Adrenal gland (tissue), 12 donors: Measurements from ENCODE around the gene TPK1. TPM values are rescaled to one million over a fixed set of nuclear protein-coding genes. Genes with fewer than 3 reads are reported as not detected.

ENCODE experiments used
- DNase-seq, 7 donors: peaks; one replicate each; pipeline ENCODE4 v3.0.0-alpha.2; 2019 to 2020
- H3K27ac ChIP-seq, 5 donors: fragments of 200-600 bp; sonication (generic) in 4 of 5; 1 replicate in 3 of 5; 2 replicates in 2 of 5; pipeline versions ENCODE4 v1.5.1 to v1.8.0; 2016 to 2020; ENCODE audit warnings: mild to moderate bottlenecking in 1 of 5
- H3K27me3 ChIP-seq: fragments of 200-600 bp; 2 replicates; pipeline ENCODE4 v1.8.0; 2021
- H3K36me3 ChIP-seq, 2 donors: fragments of 200-600 bp; replicated peaks in 1 of 2; 1 replicate in 1 of 2; 2 replicates in 1 of 2; pipeline versions ENCODE4 v1.5.1 to v1.8.0; 2018 to 2022
- H3K4me1 ChIP-seq, 2 donors: fragments of 200-600 bp; replicated peaks in 1 of 2; 1 replicate in 1 of 2; 2 replicates in 1 of 2; pipeline versions ENCODE4 v1.5.1 to v1.8.0; 2018 to 2021
- H3K4me3 ChIP-seq, 4 donors: fragments of 200-600 bp; sonication (generic) in 3 of 4; one replicate each; pipeline ENCODE4 v1.5.1; 2016 to 2018
- H3K9me3 ChIP-seq, 3 donors: fragments of 200-600 bp; sonication (generic) in 1 of 3; replicated peaks in 1 of 3; 1 replicate in 2 of 3; 2 replicates in 1 of 3; pipeline versions ENCODE4 v1.5.1 to v1.8.0; 2016 to 2021
- POLR2A ChIP-seq, 2 donors: fragments of 450-650 bp; IDR thresholded peaks; one replicate each; pipeline ENCODE4 v1.6.1; 2017; ENCODE audit warnings: antibody characterized with exemption in 2 of 2, mild to moderate bottlenecking in 2 of 2, moderate library complexity in 1 of 2
- WGBS, 4 donors: extraction: QIAGEN DNeasy Blood & Tissue Kit in 2 of 4; methylation state at CpG; one replicate each; pipeline versions ENCODE4 v1.1.5 to v1.1.7; 2013 to 2017; 5-methylcytosine and 5-hydroxymethylcytosine counted together
- intact Hi-C, 2 donors: fragments of 100-400 bp; cut with DNase I; formaldehyde crosslinking; loops; one replicate each; pipeline versions ENCODE4 v1.14.1 to v1.15.0; 2022 to 2023
- polyA plus RNA-seq, 3 donors: library from polyadenylated mRNA; stranded (reverse); fragments of 200-250 nt in 2 of 3; fragments of 350-450 nt in 1 of 3; fragmentation: Illumina TruSeq in 1 of 3; extraction: RNeasy Lipid Tissue Mini Kit (QIAGEN cat#74804) in 1 of 3; gene quantifications; one replicate each; pipeline ENCODE4 v1.2.3, GENCODE V29; 2013 to 2014
- total RNA-seq, 9 donors: library from RNA; depleted of rRNA in 4 of 9; stranded (reverse); fragments of >200 nt in 4 of 9; fragments of 120-200 nt in 1 of 9; fragmentation: NEBNext Ultra II Directional in 1 of 9; extraction: Animal tissue kit (Norgen Biotek cat#: 25700) in 1 of 9; gene quantifications; one replicate each; pipeline versions ENCODE4 v1.1.0 to v1.2.4, GENCODE V29; 2013 to 2023
- TF ChIP-seq, protein P1 (sequence below), 6 experiments: fragments of 450-650 bp in 4 of 6; fragments of 200-600 bp in 2 of 6; sonication (generic) in 1 of 6; IDR thresholded peaks; 1 replicate in 5 of 6; 2 replicates in 1 of 6; pipeline versions ENCODE4 v1.5.1 to v1.8.0; 2016 to 2021; ENCODE audit warnings: antibody characterized with exemption in 6 of 6, mild to moderate bottlenecking in 2 of 6, moderate library complexity in 1 of 6
- donor health status: healthy with polysubstance abuse.
- donor health status: Bipolar disorder and iron deficiency.
- donor health status: DM: yes; HTN: yes; CAD: no.
- donor health status: DM: no; HTN: no; CAD: no.
- donor health status: DM: no; HTN: no; CAD: no.
- donor health status: DM: yes; HTN: yes; CAD: no.

Gene TPK1
- total and polyA plus RNA-seq, 12 donors: 3.7 to 10.6 (median 9.6) TPM

DNA sequence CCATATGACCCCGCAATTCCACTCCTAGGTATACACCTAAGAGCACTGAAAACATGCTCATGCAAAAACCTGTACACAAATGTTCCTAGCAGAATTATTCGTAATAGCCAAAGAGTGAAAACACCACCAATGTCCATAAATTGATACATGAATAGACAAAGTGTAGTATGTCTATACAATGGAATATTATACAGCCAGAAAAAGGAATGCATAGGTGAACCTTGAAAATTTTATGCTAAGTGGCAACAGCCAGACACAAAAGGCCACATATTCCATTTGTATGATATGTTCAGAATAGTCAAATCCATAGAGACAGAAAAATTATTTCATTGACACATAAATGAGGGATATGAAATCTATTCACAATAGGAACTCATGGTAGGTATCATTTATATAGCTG is 351.4 kb downstream of the TPK1 start:
- Histone ChIP-seq H3K27me3 (no peaks in the 10 kb centered on the region), H3K9me3 (no peaks in the 10 kb centered on the region), H3K4me3 (no peak overlapping the region), H3K27ac (no peak overlapping the region), H3K36me3 (no peaks in the 10 kb centered on the region), H3K4me1 (no peaks in the 10 kb centered on the region)
- no peak for DNase-seq
- WGBS, 4 donors: 76 to 88% (median 81%) methylated on average over 2 of the region's 2 CpGs
- intact Hi-C loops: no loop called here
- TF ChIP-seq POLR2A (IDR thresholded peaks at IDR 0.05): no peak
- TF ChIP-seq, protein P1, sequence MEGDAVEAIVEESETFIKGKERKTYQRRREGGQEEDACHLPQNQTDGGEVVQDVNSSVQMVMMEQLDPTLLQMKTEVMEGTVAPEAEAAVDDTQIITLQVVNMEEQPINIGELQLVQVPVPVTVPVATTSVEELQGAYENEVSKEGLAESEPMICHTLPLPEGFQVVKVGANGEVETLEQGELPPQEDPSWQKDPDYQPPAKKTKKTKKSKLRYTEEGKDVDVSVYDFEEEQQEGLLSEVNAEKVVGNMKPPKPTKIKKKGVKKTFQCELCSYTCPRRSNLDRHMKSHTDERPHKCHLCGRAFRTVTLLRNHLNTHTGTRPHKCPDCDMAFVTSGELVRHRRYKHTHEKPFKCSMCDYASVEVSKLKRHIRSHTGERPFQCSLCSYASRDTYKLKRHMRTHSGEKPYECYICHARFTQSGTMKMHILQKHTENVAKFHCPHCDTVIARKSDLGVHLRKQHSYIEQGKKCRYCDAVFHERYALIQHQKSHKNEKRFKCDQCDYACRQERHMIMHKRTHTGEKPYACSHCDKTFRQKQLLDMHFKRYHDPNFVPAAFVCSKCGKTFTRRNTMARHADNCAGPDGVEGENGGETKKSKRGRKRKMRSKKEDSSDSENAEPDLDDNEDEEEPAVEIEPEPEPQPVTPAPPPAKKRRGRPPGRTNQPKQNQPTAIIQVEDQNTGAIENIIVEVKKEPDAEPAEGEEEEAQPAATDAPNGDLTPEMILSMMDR (IDR thresholded peaks at IDR 0.05): no peak

DNA sequence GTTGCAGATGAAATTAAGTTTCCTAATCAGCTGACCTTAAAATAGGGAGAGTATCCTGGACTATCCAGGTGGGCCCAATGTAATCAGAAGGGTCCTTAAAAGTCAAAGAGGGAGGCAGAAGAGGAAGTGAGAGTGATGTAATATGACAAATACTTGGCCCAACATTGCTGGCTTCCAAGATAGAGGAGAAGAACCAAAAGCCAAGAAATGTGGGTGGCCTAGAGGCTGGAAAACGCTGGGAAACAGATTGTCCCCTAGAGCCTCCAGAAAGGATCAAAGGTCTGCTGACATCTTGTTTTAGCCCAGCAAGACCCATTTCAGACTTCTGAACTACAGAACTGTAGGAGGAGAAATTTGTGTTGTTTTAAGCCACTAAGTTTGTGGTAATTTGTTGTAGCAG is 352.7 kb downstream of the TPK1 start:
- intact Hi-C loops: no loop called here
- Histone ChIP-seq H3K36me3 (no peaks in the 10 kb centered on the region), H3K9me3 (no peaks in the 10 kb centered on the region), H3K4me1 (no peaks in the 10 kb centered on the region), H3K27ac (no peak overlapping the region), H3K4me3 (no peak overlapping the region), H3K27me3 (no peaks in the 10 kb centered on the region)
- no peak for DNase-seq
- no peak for TF ChIP-seq POLR2A (IDR thresholded peaks at IDR 0.05)
- 36 to 44% (median 41%) methylated on average over 1 of the region's 1 CpG for WGBS, 4 donors

DNA sequence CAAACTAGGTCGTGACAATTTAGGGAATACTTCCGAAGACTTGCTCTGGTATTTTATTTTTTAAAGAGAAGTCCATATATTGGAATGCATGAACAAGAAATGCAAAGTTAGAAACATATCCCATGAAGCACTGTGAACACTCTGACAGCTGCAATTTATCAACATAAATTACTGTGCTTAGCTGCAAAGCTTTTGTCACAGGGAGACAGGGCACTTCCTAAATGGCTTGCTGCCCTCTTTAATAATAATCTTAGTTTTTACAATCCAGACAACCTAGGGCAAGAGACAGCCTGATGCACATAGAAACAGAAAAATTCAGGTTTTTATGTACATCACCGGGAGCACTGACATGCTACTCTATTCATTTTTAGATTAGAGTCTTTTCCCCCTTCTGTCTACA is 354.0 kb downstream of the TPK1 start:
- Histone ChIP-seq H3K4me1 (no peaks in the 10 kb centered on the region), H3K27me3 (no peaks in the 10 kb centered on the region), H3K4me3 (no peak overlapping the region), H3K27ac (no peak overlapping the region), H3K36me3 (no peaks in the 10 kb centered on the region), H3K9me3 (no peaks in the 10 kb centered on the region)
- intact Hi-C loops: no loop called here
- DNase-seq: no peak
- TF ChIP-seq, protein P1 (IDR thresholded peaks at IDR 0.05): no peak
- no peak for TF ChIP-seq POLR2A (IDR thresholded peaks at IDR 0.05)
- WGBS, 4 donors: 65 to 72% (median 69%) methylated on average over 3 of the region's 3 CpGs

DNA sequence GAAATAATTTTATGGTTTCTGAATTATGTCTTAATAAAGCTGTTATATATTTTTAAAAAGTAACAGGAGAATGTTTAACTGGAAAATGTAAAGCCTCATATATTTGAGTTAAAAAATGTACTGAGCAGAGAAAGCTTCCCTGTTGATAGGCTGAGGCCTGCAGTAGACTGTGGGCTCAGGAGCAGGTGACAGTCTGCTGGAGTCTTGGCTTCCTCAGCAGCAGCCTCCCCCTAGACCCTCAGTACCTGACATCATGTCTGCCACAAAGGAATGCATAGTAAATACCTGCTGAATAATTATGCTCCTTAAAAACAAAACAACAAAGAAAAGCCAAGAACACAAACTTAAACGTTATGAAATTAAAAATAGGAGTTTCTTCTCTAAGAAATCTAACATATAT is 358.5 kb downstream of the TPK1 start:
- Histone ChIP-seq H3K36me3 (no peaks in the 10 kb centered on the region), H3K27me3 (no peaks in the 10 kb centered on the region), H3K9me3 (no peaks in the 10 kb centered on the region), H3K27ac (no peak overlapping the region), H3K4me1 (no peaks in the 10 kb centered on the region), H3K4me3 (no peak overlapping the region)
- WGBS, 4 donors: 49 to 67% (median 55%) methylated on average over 1 of the region's 1 CpG
- intact Hi-C loops: no loop called here
- no peak for TF ChIP-seq POLR2A (IDR thresholded peaks at IDR 0.05)
- TF ChIP-seq, protein P1 (IDR thresholded peaks at IDR 0.05): no peak
- no peak for DNase-seq

DNA sequence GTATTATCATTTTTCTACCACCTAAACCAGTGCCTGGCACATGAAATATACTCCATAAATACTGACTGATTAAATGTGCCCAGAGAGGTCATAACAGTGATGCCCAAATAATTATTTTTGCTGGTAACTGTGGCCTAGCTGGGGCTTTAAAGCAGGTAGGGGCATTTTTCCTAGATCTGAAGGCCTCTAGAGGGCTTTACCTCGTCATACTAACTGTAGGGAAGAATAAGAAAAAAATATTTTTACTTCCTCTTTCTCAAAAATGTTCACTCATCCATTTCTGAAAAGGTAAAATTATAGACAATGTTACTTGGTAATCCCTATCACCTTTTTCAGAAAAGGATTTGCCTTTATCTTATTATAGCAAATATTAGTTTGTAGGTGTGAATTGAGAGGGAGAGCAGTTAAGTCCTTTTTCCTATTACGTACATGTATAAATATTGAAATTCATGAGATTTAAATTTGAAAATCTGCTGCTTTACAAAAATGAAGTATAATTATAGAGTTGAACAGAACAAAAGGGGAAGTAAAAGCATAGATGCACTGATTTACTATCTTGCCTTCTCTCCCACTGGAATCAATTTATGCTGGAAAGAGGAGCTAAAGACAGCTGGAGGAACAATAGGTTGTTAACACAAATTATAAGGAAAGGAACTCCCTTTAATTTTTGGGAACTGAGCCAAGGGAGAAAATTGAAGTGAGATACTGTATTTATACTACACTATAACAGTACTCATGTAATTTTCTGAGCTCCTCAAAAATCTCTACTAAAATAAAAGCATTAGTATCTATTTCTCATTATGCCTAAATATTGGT is 360.8 kb downstream of the TPK1 start:
- WGBS, 4 donors: 83 to 90% (median 86%) methylated on average over 2 of the region's 2 CpGs
- intact Hi-C loops: no loop called here
- H3K27ac ChIP-seq: no peak overlapping the region

More for the DNA sequence above, 360.8 kb downstream of the TPK1 start:
- H3K4me1 ChIP-seq: no peaks in the 10 kb centered on the region
- no peaks in the 10 kb centered on the region for H3K9me3 ChIP-seq
- H3K27me3 ChIP-seq: no peaks in the 10 kb centered on the region
- no peak overlapping the region for H3K4me3 ChIP-seq
- no peaks in the 10 kb centered on the region for H3K36me3 ChIP-seq
- DNase-seq: no peak
- TF ChIP-seq POLR2A (IDR thresholded peaks at IDR 0.05): no peak
- TF ChIP-seq, protein P1 (IDR thresholded peaks at IDR 0.05): no peak
